Hematopoietic multipotent progenitor cell treated with erythropoietin and hydrocortisone succinate and interleukin-3 and kit ligand, for 15 days (in vitro differentiated cells): Measurements from ENCODE around the gene MAP3K14.
"Not testable (repeated sequence)": the region's sequence is repeated elsewhere in the genome, so short reads cannot be mapped to it uniquely, and the experiment has no call there.

Source experiments
- DNase-seq: peaks from one replicate; pipeline ENCODE4 v3.0.0-alpha.2; 2015; ENCODE audit warnings: low spot score

Gene MAP3K14

GRCh38 chr17:45315648-45316433 is 979 bp downstream of the MAP3K14 start:
- no peak for DNase-seq

GRCh38 chr17:45314741-45315647 is 1.8 kb downstream of the MAP3K14 start:
- no peak for DNase-seq

- DNase-seq: no peak
Measured at GRCh38 chr17:45313996-45314740, 2.7 kb downstream of the MAP3K14 start.

- no peak for DNase-seq
Measured at GRCh38 chr17:45313421-45313771, 3.4 kb downstream of the MAP3K14 start.

GRCh38 chr17:45312477-45313420 is 4.1 kb downstream of the MAP3K14 start:
- DNase-seq: no peak

- no peak for DNase-seq
Measured at GRCh38 chr17:45311760-45312476, 4.9 kb downstream of the MAP3K14 start.

- DNase-seq: no peak
Measured at GRCh38 chr17:45311401-45311759, 5.4 kb downstream of the MAP3K14 start.

GRCh38 chr17:45310380-45311324 is 6.2 kb downstream of the MAP3K14 start:
- no peak for DNase-seq

- DNase-seq: no peak
Measured at GRCh38 chr17:45309400-45309799, 7.4 kb downstream of the MAP3K14 start.

GRCh38 chr17:45308840-45309239 is 8.0 kb downstream of the MAP3K14 start:
- DNase-seq: no peak

GRCh38 chr17:45308016-45308365 is 8.8 kb downstream of the MAP3K14 start:
- no peak for DNase-seq

- peak; percentile 28 for DNase-seq
Measured at GRCh38 chr17:45307290-45308015, 9.4 kb downstream of the MAP3K14 start.

GRCh38 chr17:45306623-45307022 is 10.2 kb downstream of the MAP3K14 start:
- no peak for DNase-seq

- no peak for DNase-seq
Measured at GRCh38 chr17:45306094-45306493, 10.7 kb downstream of the MAP3K14 start.

- no peak for DNase-seq
Measured at GRCh38 chr17:45305530-45306087, 11.2 kb downstream of the MAP3K14 start.

- DNase-seq: no peak
Measured at GRCh38 chr17:45302649-45303173, 14.1 kb downstream of the MAP3K14 start.

- DNase-seq: not testable (repeated sequence)
Measured at GRCh38 chr17:45302220-45302619, 14.6 kb downstream of the MAP3K14 start.

- no peak for DNase-seq
Measured at GRCh38 chr17:45301674-45302073, 15.1 kb downstream of the MAP3K14 start.
